Measurements from ENCODE around the gene PRTN3.

The PRTN3 gene, protein sequence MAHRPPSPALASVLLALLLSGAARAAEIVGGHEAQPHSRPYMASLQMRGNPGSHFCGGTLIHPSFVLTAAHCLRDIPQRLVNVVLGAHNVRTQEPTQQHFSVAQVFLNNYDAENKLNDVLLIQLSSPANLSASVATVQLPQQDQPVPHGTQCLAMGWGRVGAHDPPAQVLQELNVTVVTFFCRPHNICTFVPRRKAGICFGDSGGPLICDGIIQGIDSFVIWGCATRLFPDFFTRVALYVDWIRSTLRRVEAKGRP

DNA sequence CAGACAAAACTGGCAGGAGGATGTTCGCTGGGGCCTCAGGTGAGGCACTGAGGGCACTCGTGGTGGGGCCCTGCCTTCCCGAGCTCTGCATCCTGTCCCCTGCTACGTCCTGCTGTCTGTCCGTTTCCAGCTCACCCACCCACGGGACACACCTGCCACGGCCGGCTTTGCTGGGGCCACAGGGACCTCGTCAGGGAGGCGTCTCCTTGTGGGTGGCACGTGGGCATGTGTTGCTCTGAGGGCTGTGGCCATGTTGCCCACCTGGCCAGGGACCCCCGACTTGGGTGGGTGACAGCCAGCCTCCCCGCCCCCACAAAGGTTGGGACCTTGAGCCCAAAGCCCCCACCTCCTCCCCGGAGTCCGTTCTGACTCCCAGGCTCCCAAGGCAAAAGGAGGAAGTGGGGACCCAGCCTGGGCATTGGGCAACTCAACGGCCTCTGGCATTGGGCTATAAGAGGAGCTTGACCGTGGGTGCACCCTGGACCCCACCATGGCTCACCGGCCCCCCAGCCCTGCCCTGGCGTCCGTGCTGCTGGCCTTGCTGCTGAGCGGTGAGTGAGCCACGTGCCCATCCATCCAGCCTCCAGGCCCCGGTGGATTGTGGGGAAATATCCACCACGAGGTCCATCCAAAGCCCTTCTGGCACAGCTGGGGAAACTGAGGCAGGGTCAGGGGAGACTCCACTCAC is at the start of gene PRTN3:
Gene PRTN3, plus strand, starts transcription at position 481 of the 688 bp plus-strand sequence. Its CDS starts 10 bp downstream, at position 491.
- DNase-seq: no peak

DNA sequence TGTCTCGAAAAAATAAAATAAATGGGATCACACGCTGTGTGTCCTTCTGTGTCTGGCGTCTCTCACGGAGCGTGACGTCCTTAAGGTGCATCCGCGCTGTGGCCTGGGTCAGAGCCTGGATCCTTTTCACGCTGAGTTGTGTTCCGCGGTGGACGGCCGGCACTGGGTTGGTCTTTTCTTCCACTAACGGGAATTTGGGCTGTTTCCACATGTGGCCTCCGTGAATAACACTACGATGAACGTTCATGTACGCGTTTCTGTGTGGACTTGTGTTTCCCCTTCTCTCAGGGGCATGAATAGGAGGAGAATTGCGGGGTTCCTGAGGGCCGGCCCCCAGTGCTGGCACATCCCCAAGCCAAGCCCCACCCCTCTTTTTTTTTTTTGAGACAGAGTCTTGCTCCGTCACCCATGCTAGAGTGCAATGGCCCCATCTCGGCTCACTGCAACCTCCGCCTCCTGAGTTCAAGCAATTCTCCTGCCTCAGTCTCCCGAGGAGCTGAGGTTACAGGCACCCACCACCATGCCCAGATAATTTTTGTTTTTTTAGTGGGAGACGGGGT is 49.7 kb upstream of the PRTN3 start:
- DNase-seq: no peak

DNA sequence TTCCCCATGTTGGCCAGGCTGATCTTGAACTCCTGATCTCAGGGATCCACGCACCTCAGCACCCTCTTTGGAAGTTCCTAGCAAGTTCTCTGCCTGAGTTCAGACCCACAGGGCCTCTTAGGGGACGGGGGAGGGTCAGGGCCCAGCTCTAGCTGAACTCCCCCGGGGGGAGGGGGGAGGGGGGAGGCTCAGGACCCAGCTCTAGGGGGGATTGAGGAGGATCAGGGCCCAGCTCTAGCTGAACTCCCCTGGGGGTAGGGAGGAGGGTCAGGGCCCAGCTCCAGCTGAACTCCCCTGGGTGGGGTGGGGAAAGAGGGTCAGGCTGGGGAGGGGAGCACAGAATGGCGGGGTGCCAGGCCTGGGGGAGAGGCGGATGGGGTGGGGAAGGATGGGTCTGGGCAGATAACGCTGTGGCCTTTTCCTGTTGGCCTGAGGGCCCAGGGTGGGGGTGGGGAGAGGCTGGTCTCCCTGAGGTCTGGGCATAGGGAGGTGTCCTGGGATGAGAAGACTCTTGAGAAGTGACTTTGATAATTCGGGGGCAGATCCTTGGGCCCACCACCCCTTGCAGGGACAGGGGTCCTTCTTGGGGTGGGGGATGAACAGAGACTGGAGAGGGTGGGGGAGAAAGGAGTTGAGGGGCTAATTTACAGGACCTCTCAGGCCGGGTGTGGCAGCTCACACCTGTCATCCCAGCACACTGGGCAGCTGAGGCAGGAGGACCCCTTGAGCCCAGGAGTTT is 49.1 kb upstream of the PRTN3 start:
- no peak for DNase-seq

DNA sequence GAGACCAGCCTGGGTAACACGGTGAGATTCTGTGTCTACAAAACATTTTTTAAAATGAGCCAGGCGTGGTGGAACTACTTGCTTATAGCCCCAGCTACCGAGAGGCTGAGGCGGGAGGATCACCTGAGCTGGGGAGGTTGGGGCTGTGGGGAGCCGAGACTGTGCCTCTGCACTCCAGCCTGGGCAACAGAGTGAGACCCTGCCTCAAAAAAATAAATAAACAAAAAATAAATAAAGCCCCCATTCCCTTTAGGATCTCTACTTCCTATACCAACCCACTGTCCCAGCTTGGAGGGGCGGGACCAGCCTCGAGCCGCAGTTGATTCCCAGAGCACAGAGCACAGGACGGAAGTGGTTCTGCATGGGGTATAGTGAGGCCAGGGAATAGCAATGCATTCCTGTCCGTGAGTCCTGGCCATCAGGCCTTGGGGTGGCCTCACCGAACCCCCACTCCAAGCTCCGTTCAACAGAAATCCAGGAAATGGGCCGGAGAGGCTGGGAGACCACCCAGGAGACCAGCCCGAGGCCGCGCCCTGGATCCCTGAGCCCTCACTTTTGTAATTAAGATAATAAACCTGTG is 48.4 kb upstream of the PRTN3 start:
- DNase-seq: no peak

DNA sequence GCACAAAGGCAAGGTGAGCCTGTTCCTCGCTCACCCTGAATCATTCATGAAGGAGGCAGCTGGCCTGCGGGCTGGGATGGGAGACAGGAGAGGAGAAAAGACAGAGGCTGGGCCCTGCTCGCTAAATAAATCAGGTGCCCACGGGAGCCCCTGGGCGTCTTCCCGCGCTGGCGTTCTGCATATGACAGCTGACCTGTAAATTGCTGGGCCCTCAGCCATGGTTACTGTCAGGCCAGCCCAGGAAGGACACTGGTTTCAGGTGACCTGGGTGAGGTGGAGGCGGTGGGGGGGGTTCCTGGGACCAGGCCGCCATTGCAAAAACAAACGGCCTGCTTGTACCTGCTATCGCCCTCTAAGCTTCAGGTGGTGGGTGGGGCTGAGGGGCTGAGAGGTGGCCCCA is 47.0 kb upstream of the PRTN3 start:
- DNase-seq: no peak

DNA sequence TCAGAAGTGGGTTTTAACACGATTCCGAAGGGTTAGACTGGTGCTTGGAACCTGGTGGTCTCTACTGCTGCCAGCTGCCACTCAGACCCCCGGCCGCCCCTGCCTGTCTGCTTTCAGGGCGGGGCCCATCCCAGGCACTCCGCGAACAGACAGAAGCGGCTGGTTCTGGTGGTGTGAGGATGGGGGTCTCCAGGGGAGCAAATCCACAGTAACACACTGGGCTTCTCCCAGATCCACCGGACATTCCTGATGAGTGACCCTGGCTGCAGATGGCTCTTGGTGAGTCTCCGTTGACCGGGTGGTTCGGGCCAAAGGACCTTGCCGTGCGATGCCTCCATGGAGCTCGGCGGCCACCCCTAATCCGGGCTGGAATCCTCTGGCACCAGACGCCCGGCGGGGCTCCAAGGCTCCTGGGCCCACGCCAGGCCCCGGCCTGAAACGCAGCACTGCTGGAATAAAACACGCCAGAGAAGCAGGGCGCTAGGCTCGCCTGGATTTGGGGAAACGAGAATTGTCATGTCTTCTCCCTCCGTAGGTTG is 45.7 kb upstream of the PRTN3 start:
- no peak for DNase-seq

DNA sequence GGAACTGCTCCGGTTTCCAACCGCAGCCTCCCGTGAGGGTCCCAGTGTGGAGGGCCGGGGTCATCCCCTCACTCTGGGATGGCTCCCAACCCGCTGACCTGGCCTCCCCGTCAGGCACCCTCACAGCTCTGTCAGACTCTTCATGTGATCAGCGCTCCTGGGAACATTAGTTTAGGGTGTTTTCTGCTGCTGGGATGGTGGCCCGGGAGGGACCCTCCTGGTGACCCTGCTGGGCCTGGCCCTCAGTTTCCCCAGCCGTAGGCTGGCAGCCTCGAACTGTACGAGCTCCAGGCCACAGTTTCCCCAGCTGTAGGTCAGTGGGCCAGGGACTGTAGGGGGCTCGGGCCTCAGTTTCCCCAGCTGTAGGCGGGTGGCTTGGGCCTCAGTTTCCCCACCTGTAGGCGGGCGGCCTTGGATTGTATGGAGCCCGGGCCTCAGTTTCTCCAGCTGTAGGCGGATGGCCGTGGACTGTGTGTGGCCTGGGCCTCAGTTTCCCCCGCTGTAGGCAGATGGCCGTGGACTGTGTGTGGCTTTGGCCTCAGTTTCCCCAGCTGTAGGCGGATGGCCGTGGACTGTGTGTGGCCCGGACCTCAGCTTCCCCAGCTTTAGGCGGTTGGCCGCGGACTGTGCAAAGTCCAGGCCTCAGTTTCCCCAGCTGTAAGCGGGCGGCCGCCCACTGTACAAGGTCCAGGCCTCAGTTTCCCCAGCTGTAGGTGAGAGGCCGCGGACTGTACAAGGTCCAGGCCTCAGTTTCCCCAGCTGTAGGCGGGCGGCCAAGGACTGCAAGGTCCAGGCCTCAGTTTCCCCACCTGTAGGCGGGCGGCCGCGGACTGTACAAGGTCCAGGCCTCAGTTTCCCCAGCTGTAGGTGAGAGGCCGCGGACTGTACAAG is 44.9 kb upstream of the PRTN3 start:
- DNase-seq: no peak

DNA sequence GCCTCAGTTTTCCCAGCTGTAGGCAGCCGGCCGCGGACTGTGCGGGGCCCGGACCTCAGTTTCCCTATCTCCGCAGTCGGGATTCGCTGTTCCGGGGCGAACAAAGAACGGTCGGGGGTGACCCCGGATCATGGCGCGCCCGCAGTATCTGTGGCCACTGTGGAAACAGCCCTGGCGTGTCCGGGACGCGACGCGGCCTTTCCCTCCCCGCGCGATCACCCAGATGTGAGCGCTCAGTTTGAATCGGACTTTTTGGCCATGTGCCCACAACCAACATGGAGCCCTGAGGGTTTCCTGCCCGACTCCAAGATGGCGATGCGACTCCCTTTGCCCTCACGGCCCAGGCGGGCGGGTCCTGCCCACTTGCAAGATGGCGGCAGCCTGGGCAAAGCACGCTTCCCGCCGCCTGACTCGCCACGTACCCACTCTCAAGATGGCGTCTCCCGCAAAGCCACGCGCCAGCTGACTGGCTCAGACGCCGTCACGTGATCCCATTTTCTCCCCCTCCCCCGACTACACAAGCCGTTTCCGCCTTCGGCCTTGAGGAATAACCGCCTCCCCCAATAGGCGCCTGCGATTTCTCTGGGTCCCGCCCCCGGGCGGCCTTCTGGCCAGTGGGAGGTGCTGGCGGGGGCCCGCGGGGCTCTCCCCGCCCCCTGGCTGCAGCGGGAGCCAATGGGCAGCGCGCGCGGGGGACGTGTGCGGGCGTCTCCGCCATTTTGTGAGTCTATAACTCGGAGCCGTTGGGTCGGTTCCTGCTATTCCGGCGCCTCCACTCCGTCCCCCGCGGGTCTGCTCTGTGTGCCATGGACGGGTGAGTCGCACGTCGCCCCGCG is 43.9 kb upstream of the PRTN3 start, which contains the start of gene PTBP1:
Gene PTBP1, plus strand, starts transcription at position 761 of the 836 bp plus-strand sequence. Its CDS starts 46 bp downstream, at position 807.
- peak; percentile 97 for DNase-seq

DNA sequence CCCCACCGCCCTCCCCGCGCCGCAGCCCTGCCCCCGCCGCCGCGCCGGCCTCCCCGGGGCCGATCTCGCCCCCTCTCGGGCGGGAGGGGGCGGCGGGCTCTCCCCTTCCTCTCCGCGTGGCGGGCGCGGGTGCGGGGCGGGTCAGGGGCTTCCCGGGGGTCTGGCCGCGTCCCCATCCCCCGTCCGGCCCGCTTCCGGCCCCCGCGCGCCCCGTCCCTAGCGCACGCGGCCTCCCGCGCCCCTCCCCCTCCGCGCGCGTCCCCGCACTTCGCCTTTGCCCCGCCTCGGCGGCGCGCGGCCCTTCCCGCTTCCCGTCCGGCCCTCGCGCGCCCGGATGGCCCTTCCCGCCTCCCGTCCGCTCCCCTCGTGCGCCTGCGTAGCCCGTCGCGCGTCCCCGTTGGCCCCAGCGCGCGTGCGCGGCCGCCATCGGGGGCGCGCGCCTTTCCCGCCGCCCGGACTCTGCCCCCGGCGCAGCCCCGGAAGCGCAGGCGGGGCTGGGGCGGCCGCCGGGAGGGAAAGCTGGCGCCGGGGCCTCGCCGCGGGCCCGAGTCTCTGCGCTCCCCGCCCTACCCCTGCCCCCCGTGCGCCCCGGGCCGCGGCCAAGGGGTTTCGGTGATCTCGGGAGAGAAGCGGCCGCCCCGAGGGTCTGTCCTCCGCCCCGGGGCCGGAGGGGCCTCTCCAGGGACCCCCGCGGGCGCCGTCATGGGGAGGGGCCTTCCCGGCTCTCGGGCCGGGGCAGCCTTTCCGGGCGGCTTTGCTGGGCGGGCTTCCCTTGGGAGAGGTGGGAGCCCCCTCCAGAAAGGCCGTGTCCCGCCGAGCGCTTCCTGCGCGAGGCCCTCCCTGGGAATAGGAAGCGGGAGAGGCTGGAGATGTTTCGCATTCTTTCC is 43.0 kb upstream of the PRTN3 start:
- peak; percentile 67 for DNase-seq

DNA sequence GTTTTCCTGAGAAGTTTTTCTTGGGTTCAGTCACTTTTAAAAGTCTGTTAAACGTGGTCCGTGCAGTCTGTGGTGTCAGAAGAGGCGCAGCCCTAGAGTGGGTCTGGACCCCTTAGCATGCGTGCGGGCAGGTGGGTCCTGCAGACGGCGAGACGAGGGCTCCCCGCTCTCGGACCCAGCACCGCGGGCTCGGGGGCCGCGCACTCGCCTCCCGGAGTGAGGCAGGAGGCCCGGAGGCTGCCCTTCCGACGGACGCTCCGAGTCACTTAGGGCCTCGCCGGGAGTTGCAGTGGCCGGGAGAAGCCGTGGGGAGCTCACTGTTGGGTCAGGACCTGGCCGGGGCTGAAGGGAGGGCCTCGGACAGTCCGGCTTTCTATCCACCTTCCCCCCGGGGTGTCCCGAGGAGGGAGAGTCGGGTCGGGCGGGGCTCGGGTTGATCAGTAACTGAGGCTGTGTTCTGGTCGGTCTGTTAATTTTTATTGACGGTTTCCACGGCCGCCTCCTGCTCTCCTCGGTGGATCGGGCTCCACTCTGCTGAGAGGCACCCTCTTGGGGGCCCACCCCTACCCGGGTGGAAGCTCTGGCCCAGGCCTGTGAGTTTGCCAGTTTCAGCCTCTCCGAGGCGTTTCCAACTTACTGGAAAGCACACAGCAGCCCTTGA is 42.3 kb upstream of the PRTN3 start:
- DNase-seq: no peak

DNA sequence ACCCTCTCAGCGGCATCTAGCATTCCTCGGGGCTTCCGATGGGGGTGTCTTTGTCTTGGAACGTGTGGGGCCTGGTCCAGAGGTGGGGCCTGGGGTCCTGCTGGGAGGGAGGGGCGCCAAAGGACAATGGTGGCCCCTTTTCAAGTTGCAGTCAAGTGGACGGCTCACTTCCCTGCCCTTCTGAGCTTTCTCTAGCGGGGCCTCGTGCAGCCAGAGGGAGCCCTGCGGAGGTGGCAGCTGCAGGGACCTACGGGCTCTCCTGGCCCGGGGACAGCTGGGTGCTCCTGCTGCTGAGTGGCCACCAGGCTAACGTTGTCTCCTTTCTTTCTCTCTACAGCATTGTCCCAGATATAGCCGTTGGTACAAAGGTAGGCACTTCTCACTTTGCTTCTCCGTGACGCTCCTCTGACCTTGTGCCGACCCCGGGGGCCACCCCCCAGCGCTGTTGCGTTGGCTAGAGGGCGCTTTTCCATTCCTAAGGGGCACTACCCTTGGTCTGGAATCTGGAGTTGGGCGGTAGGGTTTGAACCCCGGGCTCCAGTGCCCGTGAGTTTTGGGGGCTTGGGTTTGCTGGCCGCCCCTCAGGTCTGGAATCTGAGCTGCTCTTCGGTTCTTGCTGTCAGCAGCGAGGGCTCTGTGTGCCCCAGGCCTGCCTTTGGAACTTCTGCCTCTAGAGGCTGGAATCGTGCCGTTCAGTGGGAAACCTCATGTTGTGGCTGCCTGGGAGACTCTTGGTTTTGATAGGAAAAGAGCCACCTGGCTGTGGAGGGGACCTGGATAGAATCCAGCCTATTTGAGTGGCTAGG is 41.5 kb upstream of the PRTN3 start:
- DNase-seq: no peak

DNA sequence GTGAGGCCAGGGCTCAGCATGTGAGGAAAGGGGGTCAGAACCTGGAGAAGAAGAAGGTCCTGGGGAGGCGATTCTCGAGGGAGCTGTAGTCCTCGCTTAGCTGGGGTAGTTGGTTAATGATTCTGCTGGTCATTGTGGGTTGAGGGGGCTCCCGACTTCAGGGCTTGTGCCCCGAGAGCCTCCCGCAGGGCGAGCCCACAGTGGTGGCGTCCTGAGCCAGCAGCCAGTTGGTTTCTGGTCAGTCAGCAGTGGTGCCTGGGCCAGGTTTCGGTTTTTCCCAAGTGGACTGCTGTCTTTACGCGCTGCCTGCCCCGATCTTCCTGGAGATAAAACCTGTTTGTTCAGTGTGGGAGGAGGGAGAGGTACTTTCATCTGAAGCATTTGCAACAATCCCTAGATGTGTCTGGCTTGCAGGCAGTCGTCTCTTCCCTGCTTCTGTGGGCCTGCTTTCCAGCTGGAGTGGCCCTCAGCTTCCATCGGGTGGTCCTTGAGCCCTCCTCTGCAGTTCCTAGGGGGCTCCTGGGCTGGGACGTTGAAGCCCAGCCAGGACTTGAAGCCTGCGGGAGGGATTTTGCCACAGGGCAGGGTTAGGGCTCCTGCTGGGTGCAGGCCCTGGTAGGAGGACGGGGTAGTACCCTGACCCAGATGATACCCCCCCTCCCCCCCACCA is 40.3 kb upstream of the PRTN3 start:
- DNase-seq: no peak

DNA sequence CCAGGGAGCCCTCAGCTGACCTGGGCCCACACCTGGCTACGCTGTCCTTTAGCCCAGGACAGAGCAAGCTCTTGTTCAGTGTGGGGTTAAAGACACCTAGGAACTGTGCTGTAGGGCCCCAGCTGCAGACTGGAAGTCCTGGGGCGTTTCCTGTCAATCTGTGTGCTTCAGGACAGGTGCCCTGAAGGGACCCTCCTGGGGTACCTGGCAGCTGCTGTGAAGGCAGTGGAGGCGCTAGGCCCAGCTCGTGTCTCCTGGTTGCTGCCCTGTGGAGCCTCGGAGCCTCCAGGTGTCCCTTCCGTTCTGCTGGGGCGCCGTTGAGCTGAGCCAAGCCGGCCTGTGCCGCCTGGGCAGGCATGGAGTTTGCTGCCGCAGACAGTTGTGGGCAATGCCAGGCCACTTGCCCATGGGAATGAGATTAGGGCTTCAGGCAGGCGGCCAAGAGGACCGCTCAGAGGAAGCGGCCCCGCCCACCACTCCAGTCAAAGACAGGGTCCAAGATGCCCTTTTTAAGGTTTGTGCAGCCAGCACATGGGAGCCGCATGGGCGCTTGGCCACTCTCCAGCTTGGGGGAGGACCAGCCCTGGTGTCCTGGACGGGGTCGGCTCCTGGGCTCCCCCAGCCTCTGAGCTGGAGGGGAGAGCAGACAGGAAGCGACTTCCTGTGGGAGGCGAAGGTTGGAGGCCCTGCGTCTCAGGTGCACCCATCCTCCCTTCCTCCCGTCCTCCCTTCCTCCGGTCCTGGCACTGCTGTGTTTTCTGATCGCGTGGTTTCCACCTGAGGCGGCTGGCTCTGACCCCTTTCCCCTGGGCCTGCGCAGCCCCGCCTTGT is 39.6 kb upstream of the PRTN3 start:
- DNase-seq: no peak

DNA sequence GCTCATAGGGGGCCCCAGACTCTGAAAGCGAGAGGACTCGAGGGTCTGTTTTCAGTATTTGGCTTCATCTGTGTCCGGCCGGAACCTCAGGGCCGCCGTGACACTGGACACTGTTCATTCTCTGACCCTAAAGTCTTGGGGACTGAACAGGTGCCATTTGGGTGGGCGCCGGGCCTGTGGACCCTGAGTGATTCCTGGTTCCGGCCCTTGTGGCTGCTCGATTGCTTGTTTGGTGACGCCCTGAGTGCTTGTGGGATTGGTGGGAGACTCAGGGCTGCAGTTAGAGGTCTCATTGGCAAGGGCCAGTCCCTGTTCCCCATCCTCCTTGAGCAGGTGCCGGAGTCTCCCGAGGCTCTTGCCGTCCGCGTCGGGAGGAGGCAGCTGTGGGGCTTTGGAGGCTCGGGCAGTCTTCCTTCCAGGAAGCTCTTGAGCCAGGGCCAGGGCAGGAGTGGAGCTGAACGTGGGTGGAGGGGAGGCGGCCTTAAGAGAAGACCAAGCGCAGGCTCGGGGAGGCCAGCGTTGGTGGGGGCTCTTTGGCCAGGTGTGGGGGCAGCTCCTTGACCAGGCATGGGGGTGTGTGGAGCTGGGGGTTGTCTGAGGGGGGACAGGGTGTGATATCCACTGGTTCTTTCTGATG is 38.8 kb upstream of the PRTN3 start:
- DNase-seq: no peak

DNA sequence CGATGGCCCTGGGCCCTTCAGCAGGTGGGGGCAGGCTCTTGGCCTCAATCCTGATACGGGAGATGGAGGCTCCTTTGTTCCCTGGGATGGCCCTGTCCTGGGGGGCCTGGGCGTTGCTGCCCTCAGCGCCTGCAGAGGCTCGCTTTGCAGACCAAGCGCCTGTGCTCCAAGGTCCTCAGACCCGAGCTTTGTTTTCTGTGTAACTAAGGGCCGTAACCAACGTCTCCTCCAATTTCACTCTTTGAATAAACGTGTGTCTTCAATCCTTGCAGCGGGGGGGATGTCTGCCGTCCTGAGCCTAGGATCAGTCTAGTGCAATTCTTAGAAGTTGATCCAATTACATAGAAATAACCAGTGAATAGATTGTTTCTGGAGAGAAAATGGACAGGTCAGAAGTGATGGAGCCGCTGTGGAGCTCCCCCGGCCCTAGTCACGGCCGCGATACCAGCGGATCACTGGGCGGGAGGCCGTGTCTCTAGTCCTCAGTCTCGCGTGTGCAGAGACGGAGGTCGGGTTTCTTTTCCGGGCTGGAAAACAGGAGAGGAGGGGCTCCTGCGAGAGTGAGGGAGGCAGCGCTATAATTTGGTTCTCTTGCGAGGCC is 38.2 kb upstream of the PRTN3 start:
- no peak for DNase-seq

DNA sequence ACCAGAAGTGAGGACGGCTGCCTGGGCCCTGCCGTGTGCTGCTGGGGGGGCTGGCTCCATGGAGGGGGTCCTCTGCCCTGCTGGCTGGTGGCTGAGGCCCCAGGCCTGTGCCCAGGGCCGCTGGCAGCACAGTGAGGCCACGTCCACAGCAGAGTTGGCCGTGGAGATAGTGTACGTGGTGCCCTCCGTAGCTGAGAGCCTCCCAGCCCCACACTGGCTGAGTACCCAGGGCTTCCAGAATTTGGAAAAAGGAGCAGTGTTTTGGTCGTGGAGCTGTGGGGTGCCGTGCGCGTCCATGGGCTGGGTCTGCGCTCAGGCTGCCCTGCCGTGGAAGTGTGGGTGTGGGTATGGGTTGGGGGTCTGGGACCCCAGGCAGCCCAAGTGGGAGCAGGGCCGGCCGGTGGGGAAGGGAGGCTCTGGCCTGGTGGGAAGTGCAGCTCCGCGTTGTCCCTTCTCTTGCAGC is 37.7 kb upstream of the PRTN3 start:
- DNase-seq: no peak

Measured in activated T-cell treated with anti-CD3 and anti-CD28 coated beads for 4 hours (primary cell).